ENCODE data around the gene HBG1.

The HBG1 gene

GRCh38 chr11:5242208-5242607, 7.4 kb downstream of the HBG1 start:
- no peak overlapping the region for H2BK15ac ChIP-seq (ENCODE audit: low read length)
- H3K14ac ChIP-seq (ENCODE audit: low read length) = no peak overlapping the region
- no peak overlapping the region for H3K9ac ChIP-seq (ENCODE audit: low read depth, low read length, poor library complexity)
- H3K4me1 ChIP-seq (ENCODE audit: control insufficient read depth in 2 of 2, insufficient read depth in 1 of 2, low read depth in 1 of 2, low read length in 2 of 2) = no peaks in the 10 kb centered on the region
- DNase-seq (ENCODE audit: low spot score) = no peak
- no peaks in the 10 kb centered on the region for H3K36me3 ChIP-seq (replicated peaks in 1 of 2; ENCODE audit: control insufficient read depth in 2 of 2, insufficient read depth in 2 of 2, low read length in 2 of 2)
- no peaks in the 10 kb centered on the region for H3K9me3 ChIP-seq (replicated peaks in 1 of 2; ENCODE audit: control insufficient read depth in 2 of 2, insufficient read depth in 1 of 2, low read depth in 1 of 2, low read length in 2 of 2)
- H3K27ac ChIP-seq (replicated peaks; ENCODE audit: low read length) = no peak overlapping the region
- no peak overlapping the region for H3K18ac ChIP-seq (ENCODE audit: low read length)
- no CpG with 5 or more reads among the region's 2 CpGs for WGBS, 2 donors (ENCODE audit: extremely low coverage in 2 of 2, insufficient read length in 2 of 2, insufficient replicate concordance in 1 of 2)
- H3K27me3 ChIP-seq (ENCODE audit: control insufficient read depth in 3 of 3, insufficient read depth in 3 of 3, low read depth in 1 of 3, low read length in 3 of 3) = no peaks in the 10 kb centered on the region
- H3K23ac ChIP-seq (ENCODE audit: low read depth, low read length, poor library complexity) = no peak overlapping the region
- H4K91ac ChIP-seq (ENCODE audit: low read depth, low read length, poor library complexity) = no peak overlapping the region
- no peak overlapping the region for H2BK12ac ChIP-seq (ENCODE audit: low read length)
- no peaks in the 10 kb centered on the region for H3K79me1 ChIP-seq (ENCODE audit: low read depth, low read length)
- H2BK120ac ChIP-seq (ENCODE audit: low read depth, low read length) = no peak overlapping the region
- no peak overlapping the region for H3K4ac ChIP-seq (ENCODE audit: low read length)
- no peak overlapping the region for H3K4me2 ChIP-seq (ENCODE audit: insufficient read depth, low read length, poor library complexity, severe bottlenecking)
- H3K4me3 ChIP-seq (ENCODE audit: low read length in 2 of 2) = no peak overlapping the region
- H2AK5ac ChIP-seq (ENCODE audit: low read depth, low read length) = no peak overlapping the region
- H2BK5ac ChIP-seq (ENCODE audit: low read length) = no peak overlapping the region
- no peak overlapping the region for H2AFZ ChIP-seq (ENCODE audit: low read length)
- no peak overlapping the region for H4K8ac ChIP-seq (ENCODE audit: low read depth, low read length)

- H3K23ac ChIP-seq (ENCODE audit: low read depth, low read length, poor library complexity) = no peak overlapping the region
- no peak overlapping the region for H4K91ac ChIP-seq (ENCODE audit: low read depth, low read length, poor library complexity)
- DNase-seq (ENCODE audit: low spot score) = no peak
- H3K79me1 ChIP-seq (ENCODE audit: low read depth, low read length) = no peaks in the 10 kb centered on the region
- no peak overlapping the region for H2AFZ ChIP-seq (ENCODE audit: low read length)
- H3K4me3 ChIP-seq (ENCODE audit: low read length in 2 of 2) = no peak overlapping the region
- no peaks in the 10 kb centered on the region for H3K27me3 ChIP-seq (ENCODE audit: control insufficient read depth in 3 of 3, insufficient read depth in 3 of 3, low read depth in 1 of 3, low read length in 3 of 3)
- no peaks in the 10 kb centered on the region for H3K36me3 ChIP-seq (replicated peaks in 1 of 2; ENCODE audit: control insufficient read depth in 2 of 2, insufficient read depth in 2 of 2, low read length in 2 of 2)
- H3K4me2 ChIP-seq (ENCODE audit: insufficient read depth, low read length, poor library complexity, severe bottlenecking) = no peak overlapping the region
- H2BK12ac ChIP-seq (ENCODE audit: low read length) = no peak overlapping the region
- no peak overlapping the region for H2BK15ac ChIP-seq (ENCODE audit: low read length)
- no peak overlapping the region for H3K14ac ChIP-seq (ENCODE audit: low read length)
- WGBS, 2 donors (ENCODE audit: extremely low coverage in 2 of 2, insufficient read length in 2 of 2, insufficient replicate concordance in 1 of 2) = no CpG with 5 or more reads among the region's 3 CpGs
- no peak overlapping the region for H2BK5ac ChIP-seq (ENCODE audit: low read length)
- no peak overlapping the region for H3K9ac ChIP-seq (ENCODE audit: low read depth, low read length, poor library complexity)
- no peak overlapping the region for H3K4ac ChIP-seq (ENCODE audit: low read length)
- no peak overlapping the region for H4K8ac ChIP-seq (ENCODE audit: low read depth, low read length)
- no peak overlapping the region for H2BK120ac ChIP-seq (ENCODE audit: low read depth, low read length)
- H3K4me1 ChIP-seq (ENCODE audit: control insufficient read depth in 2 of 2, insufficient read depth in 1 of 2, low read depth in 1 of 2, low read length in 2 of 2) = no peaks in the 10 kb centered on the region
- H3K27ac ChIP-seq (replicated peaks; ENCODE audit: low read length) = no peak overlapping the region
- H3K9me3 ChIP-seq (replicated peaks in 1 of 2; ENCODE audit: control insufficient read depth in 2 of 2, insufficient read depth in 1 of 2, low read depth in 1 of 2, low read length in 2 of 2) = no peaks in the 10 kb centered on the region
- no peak overlapping the region for H3K18ac ChIP-seq (ENCODE audit: low read length)
- H2AK5ac ChIP-seq (ENCODE audit: low read depth, low read length) = no peak overlapping the region
Observed at GRCh38 chr11:5241458-5241857, 8.2 kb downstream of the HBG1 start.

- H3K4me1 ChIP-seq (ENCODE audit: control insufficient read depth in 2 of 2, insufficient read depth in 1 of 2, low read depth in 1 of 2, low read length in 2 of 2) = no peaks in the 10 kb centered on the region
- no peaks in the 10 kb centered on the region for H3K9me3 ChIP-seq (replicated peaks in 1 of 2; ENCODE audit: control insufficient read depth in 2 of 2, insufficient read depth in 1 of 2, low read depth in 1 of 2, low read length in 2 of 2)
- no peak overlapping the region for H3K9ac ChIP-seq (ENCODE audit: low read depth, low read length, poor library complexity)
- no peak overlapping the region for H4K91ac ChIP-seq (ENCODE audit: low read depth, low read length, poor library complexity)
- H3K4me3 ChIP-seq (ENCODE audit: low read length in 2 of 2) = no peak overlapping the region
- no peak overlapping the region for H2AFZ ChIP-seq (ENCODE audit: low read length)
- no peak for DNase-seq (ENCODE audit: low spot score)
- no peak overlapping the region for H3K18ac ChIP-seq (ENCODE audit: low read length)
- no peaks in the 10 kb centered on the region for H3K27me3 ChIP-seq (ENCODE audit: control insufficient read depth in 3 of 3, insufficient read depth in 3 of 3, low read depth in 1 of 3, low read length in 3 of 3)
- no peak overlapping the region for H2BK15ac ChIP-seq (ENCODE audit: low read length)
- WGBS, 2 donors (ENCODE audit: extremely low coverage in 2 of 2, insufficient read length in 2 of 2, insufficient replicate concordance in 1 of 2) = no CpG with 5 or more reads among the region's 2 CpGs
- H3K23ac ChIP-seq (ENCODE audit: low read depth, low read length, poor library complexity) = no peak overlapping the region
- no peak overlapping the region for H2AK5ac ChIP-seq (ENCODE audit: low read depth, low read length)
- no peak overlapping the region for H2BK5ac ChIP-seq (ENCODE audit: low read length)
- no peak overlapping the region for H2BK120ac ChIP-seq (ENCODE audit: low read depth, low read length)
- no peak overlapping the region for H3K4me2 ChIP-seq (ENCODE audit: insufficient read depth, low read length, poor library complexity, severe bottlenecking)
- H3K36me3 ChIP-seq (replicated peaks in 1 of 2; ENCODE audit: control insufficient read depth in 2 of 2, insufficient read depth in 2 of 2, low read length in 2 of 2) = no peaks in the 10 kb centered on the region
- no peak overlapping the region for H3K14ac ChIP-seq (ENCODE audit: low read length)
- H3K27ac ChIP-seq (replicated peaks; ENCODE audit: low read length) = no peak overlapping the region
- H4K8ac ChIP-seq (ENCODE audit: low read depth, low read length) = no peak overlapping the region
- no peak overlapping the region for H2BK12ac ChIP-seq (ENCODE audit: low read length)
- H3K79me1 ChIP-seq (ENCODE audit: low read depth, low read length) = no peaks in the 10 kb centered on the region
- H3K4ac ChIP-seq (ENCODE audit: low read length) = no peak overlapping the region
Observed at GRCh38 chr11:5240458-5240857, 9.2 kb downstream of the HBG1 start.

GRCh38 chr11:5240056-5240455, 9.6 kb downstream of the HBG1 start:
- H3K4me2 ChIP-seq (ENCODE audit: insufficient read depth, low read length, poor library complexity, severe bottlenecking) = no peak overlapping the region
- no peak overlapping the region for H2BK5ac ChIP-seq (ENCODE audit: low read length)
- H3K36me3 ChIP-seq (replicated peaks in 1 of 2; ENCODE audit: control insufficient read depth in 2 of 2, insufficient read depth in 2 of 2, low read length in 2 of 2) = no peaks in the 10 kb centered on the region
- H2BK120ac ChIP-seq (ENCODE audit: low read depth, low read length) = no peak overlapping the region
- H3K4me1 ChIP-seq (ENCODE audit: control insufficient read depth in 2 of 2, insufficient read depth in 1 of 2, low read depth in 1 of 2, low read length in 2 of 2) = no peaks in the 10 kb centered on the region
- H3K4me3 ChIP-seq (ENCODE audit: low read length in 2 of 2) = no peak overlapping the region
- no peak overlapping the region for H3K23ac ChIP-seq (ENCODE audit: low read depth, low read length, poor library complexity)
- no peaks in the 10 kb centered on the region for H3K27me3 ChIP-seq (ENCODE audit: control insufficient read depth in 3 of 3, insufficient read depth in 3 of 3, low read depth in 1 of 3, low read length in 3 of 3)
- no peaks in the 10 kb centered on the region for H3K79me1 ChIP-seq (ENCODE audit: low read depth, low read length)
- no peak overlapping the region for H3K27ac ChIP-seq (replicated peaks; ENCODE audit: low read length)
- H4K8ac ChIP-seq (ENCODE audit: low read depth, low read length) = no peak overlapping the region
- H2BK15ac ChIP-seq (ENCODE audit: low read length) = no peak overlapping the region
- H3K14ac ChIP-seq (ENCODE audit: low read length) = no peak overlapping the region
- H2AFZ ChIP-seq (ENCODE audit: low read length) = no peak overlapping the region
- H3K9ac ChIP-seq (ENCODE audit: low read depth, low read length, poor library complexity) = no peak overlapping the region
- no peak for DNase-seq (ENCODE audit: low spot score)
- no CpG with 5 or more reads among the region's 1 CpG for WGBS, 2 donors (ENCODE audit: extremely low coverage in 2 of 2, insufficient read length in 2 of 2, insufficient replicate concordance in 1 of 2)
- no peak overlapping the region for H3K4ac ChIP-seq (ENCODE audit: low read length)
- H2BK12ac ChIP-seq (ENCODE audit: low read length) = no peak overlapping the region
- H4K91ac ChIP-seq (ENCODE audit: low read depth, low read length, poor library complexity) = no peak overlapping the region
- H3K9me3 ChIP-seq (replicated peaks in 1 of 2; ENCODE audit: control insufficient read depth in 2 of 2, insufficient read depth in 1 of 2, low read depth in 1 of 2, low read length in 2 of 2) = no peaks in the 10 kb centered on the region
- no peak overlapping the region for H3K18ac ChIP-seq (ENCODE audit: low read length)
- no peak overlapping the region for H2AK5ac ChIP-seq (ENCODE audit: low read depth, low read length)

Data from neuronal stem cell (in vitro differentiated cells).